ENCODE measurements around the gene DIDO1.
"Not testable (repeated sequence)": the region's sequence is repeated elsewhere in the genome, so short reads cannot be mapped to it uniquely, and the experiment has no call there.

DIDO1 gene

DNA sequence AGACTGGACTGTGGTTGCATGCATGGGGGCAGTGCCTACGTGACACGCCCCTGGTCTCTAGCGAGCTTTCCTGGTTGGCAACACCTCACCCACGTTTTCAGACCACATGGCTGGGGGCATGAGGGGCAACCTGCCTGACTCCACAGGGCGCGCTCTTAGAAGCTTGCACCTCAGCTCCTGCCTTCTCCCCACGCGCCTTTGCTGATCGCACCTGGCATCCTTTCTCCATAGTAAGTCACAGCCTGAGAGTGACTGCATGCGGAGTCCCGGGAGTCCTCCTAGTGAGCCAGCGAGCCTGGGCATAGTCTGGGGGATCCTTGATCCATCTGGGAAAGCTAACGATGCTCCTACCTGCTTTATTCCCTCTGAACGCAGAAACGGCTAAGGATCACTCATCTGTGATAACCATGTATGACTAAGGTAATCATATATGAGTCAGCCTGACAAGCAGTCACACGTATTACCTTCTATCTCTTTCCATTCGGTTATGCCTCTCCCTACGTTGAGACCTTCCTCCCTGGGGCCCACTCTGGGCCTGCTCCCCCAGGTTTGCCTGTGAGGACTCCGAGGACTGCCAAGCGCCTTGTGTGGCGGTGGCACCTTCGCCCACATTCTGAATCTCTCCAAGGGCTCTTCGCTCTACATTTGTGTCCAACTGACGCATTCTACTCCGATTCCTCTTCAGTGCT lies 69.2 kb downstream of the DIDO1 start:
- no peak for DNase-seq (ENCODE audit: low read depth in 2 of 2)

DNA sequence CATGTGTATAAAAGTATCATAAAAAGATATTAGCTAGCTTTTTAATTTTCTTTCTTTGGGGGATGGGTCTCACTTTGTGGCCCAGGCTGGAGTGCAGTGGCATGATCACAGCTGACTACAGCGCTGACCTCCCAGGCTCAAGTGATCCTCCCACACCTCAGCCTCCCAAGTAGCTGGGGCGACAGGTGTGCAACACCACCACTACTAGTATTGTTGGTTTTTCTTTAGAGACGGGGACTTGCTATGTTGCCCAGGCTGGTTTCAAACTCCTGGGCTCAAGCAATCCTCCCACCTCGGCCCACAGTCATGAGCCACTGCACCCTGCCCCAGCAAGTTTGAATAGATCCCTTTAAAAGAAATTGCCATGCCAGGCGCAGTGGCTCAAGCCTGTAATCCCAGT lies 71.2 kb downstream of the DIDO1 start:
- no peak for DNase-seq (ENCODE audit: low read depth in 2 of 2)

DNA sequence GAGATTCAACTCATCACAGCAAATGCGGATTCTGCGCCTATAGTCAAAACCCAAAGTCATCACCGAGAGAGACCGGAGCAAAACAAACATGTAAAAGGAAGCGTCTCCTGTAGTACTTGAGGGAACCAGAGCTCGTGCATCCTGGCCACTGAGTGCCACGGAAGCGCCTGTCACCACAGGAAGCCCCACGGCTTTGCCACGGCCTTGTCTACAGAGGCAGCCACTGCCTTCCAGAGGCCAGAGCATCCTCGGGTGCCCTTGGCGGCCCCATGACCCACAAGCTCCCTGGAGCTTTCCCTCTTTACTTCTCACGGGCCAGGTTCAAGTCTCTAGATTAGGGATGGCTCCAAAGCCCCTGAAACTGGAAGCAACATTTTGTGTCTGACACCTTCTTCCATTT lies 72.2 kb downstream of the DIDO1 start:
- no peak for DNase-seq (ENCODE audit: low read depth in 2 of 2)

DNA sequence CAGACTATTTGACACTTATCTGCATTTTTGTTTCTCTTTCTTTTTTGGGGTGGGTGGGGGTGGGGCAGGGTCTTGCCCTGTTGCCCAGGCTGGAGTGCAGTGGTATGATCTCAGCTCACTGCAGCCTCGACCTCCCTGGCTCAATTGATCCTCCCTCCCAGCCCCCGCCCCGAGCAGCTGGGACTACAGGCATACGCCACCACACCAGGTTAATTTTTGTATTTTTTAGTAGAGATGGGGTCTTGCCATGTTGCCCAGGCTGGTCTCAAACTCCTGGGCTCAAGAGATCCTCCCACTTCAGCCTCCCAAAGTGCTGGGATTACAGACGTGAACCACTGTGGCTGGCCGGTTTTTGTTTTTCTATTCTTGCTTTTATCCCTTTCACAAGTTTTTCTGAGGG lies 73.0 kb downstream of the DIDO1 start:
- not testable (repeated sequence) for DNase-seq (ENCODE audit: low read depth in 2 of 2)

DNA sequence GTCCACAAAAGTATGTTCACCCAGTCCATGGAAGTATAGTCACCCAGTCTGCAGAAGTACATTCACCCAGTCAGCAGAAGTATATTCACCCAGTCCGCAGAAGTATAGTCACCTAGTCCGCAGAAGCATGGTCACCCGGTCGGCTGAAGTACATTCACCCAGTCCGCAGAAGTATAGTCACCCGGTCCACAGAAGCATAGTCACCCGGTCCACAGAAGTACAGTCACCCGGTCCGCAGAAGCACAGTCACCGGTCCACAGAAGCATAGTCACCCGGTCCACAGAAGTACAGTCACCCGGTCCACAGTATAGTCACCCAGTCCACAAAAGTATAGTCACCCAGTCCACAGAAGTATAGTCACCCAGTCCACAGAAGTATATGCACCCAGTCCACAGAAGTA lies 73.5 kb downstream of the DIDO1 start:
- DNase-seq (ENCODE audit: low read depth in 2 of 2): no peak

DNA sequence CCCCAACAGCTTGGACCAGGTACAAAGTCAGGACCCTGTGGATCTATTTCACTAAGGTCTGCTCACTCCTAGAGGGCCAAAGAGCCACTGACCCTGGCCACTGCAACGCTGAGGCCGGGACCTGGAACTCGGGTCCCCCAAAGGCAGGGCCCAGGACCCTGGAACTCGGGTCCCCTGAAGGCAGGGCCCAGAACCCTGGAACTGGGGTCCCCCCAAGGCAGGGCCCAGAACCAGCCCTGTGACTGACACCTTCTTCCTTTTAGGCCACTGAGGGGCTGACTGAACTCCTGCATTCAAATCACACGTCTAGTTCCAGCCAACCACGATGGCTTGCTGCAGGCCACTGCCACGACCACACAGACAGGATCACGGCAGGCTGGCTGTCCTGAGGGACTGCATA lies 74.1 kb downstream of the DIDO1 start:
- DNase-seq (ENCODE audit: low read depth in 2 of 2): no peak

DNA sequence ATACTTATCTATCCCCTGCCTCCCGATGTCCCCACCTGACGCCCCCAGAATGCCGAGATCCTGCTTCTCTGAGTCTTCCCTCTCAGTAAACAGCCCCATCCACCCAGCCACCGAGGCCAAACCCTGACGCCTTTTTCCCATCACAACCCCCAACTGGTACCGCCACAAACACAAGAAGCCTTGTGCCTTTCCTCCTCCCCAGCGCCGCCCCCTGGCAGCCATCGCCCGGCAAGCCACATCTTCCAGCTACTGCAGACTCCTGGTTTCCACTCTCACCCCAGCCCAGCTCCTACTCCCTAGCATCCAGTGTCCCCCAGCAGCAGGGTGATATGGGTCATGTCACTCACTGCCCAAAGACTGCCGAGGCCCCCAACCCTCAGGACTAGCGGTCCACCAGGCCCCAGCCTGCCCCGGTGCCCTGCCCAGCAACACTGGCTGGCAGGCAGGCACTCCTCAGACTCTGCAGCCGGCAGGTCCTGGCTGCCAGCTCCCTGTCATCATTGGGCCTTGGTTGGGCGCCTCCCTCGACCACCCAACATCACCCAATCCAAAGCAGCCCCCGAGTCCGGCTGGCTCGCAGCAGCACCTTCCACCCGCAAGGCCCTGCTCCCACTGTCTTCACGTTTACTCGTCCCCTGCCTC lies 75.9 kb downstream of the DIDO1 start:
- no peak for DNase-seq (ENCODE audit: low read depth in 2 of 2)

DNA sequence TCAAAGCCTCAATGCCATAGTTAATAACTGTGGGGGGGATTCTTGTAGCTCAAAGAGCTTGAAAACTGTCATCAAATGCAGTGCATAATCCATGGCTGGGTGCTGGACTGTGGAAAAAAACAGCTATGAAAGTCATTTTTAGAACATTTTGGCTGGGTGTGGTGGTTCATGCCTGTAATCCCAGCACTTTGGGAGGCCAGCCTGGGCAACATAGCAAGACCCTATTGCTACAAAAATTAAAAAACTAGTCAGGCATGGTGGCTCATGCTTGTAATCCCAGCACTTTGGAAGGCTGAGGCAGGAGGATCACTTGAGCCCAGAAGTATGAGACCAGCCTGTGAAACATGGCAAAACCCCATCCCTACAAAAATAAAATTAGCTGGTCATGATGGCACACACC lies 76.9 kb downstream of the DIDO1 start:
- DNase-seq (ENCODE audit: low read depth in 2 of 2): no peak

DNA sequence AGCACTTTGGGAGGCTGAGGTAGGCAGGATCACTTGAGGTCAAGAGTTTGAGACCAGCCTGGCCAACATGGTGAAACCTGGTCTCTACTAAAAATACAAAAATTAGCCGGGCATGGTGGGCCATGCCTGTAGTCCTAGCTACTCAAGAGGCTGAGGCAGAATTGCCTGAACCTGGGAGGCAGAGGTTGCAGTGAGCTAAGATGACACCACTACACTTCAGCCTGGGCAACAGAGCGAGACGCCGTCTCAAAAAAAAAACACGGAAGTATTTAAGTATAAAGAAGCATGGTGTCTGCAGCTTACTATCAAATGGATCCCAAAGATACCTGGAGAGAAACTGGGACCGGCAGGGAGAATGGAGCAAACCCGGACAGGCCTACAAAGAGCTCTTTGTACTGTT lies 77.4 kb downstream of the DIDO1 start:
- not testable (repeated sequence) for DNase-seq (ENCODE audit: low read depth in 2 of 2)

DNA sequence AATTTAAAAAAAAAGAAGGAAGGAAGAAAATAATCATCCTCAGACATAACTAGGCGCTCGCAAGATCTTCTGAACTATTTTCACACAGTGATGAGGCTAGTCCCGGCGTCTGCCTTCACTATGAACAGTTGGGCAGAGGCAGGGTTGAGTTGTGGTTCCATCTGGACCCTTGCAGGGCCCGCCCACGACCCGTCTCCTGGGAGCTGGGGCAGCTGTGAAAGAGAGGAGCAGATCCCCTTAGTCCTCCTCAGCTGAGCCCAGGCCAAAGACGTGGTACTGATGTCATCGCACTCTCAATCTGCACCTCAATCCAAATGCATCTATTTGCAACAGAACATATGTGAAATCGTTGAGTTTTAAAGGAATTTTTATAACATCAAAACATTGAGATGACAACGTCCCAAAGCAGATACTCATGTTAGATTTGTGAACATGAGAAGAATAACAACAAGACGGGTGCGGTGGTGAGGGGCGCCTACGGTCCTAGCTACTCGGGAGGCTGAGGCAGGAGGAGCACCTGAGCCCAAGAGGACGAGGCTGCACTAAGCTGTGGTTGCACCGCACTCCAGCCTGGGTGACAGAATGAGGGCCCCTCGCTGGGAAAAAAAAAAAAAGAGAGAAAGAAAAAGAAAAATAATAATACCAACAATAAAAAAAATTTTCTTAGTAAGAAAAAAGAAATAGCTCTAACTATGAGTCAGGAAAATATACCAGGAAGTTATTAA lies 80.0 kb downstream of the DIDO1 start:
- no peak for DNase-seq (ENCODE audit: low read depth in 2 of 2)

DNA sequence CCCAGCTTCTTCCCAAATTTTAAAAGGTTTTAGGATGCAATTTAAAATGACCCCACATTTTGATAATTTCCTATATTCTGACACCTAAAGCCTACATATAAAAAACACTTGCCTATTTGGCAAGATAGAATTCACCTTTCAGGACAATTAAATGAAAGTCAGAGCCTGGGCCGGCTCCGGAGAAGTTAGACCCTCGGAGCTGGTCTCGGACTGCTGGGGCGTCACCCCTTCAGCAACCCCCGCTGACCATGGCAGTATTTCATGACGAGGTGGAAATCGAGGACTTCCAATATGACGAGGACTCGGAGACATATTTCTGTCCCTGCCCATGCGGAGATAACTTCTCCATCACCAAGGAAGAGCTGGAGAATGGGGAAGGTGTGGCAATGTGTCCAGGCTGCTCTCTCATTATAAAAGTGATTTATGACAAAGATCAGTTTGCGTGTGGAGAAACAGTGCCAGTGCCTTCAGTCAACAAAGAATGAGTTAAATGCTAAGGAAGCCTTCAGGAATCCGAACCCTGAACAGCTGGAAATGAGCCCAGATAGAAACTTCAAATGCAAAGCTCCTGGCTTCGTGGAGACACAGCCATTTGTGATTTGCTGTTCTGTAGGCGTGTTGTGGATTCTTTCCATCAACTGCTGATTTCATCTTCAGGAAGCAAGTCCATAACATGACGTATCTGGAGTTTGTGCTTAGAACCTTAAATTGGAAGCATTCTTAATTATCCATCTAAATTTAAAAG lies 80.7 kb downstream of the DIDO1 start:
- DNase-seq (ENCODE audit: low read depth in 2 of 2): no peak

DNA sequence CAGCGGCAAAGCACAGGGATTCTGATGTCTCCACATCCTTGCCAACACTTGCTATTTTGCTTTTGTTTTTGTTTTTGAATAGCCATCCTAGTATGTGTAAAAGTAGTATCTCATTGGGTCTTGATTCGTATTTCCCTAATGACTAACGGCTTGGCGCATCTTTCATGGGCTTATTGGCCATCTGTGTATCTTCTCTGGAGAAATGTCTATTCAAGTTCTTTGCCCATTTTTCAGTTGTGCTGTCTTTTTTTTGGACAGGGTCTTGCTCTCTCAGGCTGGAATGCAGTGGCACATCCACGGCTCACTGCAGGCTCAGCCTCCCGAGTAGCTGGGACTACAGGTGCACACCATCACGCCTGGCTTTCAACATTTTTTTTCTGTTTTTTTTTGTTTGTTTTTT lies 82.1 kb downstream of the DIDO1 start:
- DNase-seq (ENCODE audit: low read depth in 2 of 2): no peak

DNA sequence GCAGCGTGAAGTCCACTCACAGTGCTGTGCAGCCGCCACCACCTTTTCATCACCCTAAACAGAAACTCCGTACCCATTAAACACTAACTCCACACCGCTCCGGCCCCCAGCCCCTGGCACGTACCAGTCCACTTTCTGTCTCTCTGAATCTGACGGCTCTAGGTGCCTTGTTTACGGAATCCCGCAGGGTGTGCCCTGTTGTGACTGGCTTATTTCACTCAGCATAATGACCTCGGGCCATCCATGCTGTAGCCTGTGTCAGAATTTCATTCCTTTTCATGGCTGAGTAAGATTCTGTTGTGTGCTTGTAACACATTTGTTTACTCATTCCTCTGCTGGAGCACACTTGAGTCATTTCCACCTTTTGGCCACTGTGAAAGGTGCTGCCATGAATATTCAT lies 82.6 kb downstream of the DIDO1 start:
- DNase-seq (ENCODE audit: low read depth in 2 of 2): no peak

DNA sequence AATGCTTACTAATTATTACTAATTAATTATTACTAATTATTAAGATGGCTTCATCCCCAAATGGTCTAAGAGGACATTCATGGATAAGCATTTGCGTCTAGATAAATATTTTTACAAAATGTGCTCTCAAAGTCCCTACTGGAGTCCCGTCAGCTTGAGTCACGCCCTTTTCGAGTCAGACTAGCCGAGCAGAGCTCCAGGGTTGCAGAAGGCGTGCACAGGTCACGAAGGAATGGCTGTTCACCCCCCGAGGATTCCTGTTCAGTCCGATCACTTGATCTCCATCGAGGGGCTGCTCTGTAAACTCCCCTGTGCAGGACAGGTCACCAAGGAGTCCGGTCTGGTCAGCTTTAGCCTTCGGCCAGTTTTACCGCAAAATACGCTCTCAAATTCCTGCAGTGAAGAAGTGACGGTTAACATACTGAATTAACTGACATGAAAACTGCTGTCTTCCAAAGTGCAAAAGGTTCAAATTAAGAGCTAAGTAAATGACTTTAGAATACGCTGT lies 84.5 kb downstream of the DIDO1 start:
- DNase-seq (ENCODE audit: low read depth in 2 of 2): no peak

DNA sequence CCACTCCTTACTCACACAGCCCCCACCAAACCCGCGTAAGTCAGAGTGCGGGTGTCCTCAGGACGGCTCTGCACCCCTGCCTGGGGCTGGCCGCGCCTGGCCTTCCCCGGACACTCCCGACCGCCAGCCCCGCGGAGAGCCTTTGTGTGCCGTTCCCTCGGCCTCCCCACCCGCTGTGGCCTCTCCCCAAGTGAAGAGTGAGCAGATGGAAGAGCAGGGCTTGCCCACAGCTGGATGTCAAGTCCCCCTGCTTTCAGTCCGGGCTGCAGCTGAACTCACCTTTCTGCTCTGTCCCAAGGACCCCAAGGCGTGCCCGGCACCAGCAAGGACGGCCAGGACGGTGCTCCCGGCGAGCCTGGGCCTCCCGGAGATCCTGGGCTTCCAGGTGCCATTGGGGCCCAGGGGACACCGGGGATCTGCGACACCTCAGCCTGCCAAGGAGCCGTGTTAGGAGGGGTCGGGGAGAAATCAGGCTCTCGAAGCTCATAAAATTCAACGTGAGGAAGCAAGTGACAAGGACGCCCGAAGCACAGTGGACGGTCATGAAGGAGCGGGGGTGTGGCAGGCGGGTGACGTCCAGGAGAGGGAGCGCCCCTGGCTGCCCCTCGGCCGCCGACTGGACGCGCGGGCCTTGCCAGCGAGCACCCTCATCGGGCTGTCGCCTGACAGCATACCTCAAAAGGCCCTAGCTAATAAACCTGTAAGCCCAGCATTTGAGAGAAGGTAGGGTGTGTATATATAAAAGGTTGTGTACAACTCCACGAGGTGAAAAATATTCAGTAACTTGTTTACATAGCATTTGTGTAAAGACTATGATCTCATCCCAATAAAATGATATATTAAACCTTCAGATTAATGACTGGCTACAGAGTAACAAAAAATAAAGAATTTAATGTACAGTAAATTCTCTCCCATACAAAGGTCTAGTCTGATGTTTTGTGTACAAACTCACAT lies 85.8 kb downstream of the DIDO1 start:
- DNase-seq (ENCODE audit: low read depth in 2 of 2): no peak

DNA sequence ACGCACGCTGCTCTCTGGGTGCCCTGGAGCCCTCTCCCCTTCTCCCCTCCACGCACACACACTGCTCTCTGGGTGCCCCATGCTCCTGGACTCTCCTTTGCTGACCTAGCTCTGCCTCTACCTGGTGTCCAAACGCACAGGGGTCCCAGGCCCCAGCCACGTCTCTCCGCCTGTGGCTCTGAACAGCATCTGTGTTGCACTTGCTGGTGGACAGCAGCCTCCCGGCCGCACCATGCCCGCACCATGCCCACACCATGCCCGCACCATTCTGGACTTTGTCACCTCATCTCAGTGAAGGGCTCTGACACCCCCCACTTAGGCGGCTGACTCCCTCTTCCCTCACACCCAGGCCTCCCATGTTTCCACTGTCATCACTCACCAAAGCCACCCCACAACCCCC lies 86.5 kb downstream of the DIDO1 start:
- DNase-seq (ENCODE audit: low read depth in 2 of 2): no peak

DNA sequence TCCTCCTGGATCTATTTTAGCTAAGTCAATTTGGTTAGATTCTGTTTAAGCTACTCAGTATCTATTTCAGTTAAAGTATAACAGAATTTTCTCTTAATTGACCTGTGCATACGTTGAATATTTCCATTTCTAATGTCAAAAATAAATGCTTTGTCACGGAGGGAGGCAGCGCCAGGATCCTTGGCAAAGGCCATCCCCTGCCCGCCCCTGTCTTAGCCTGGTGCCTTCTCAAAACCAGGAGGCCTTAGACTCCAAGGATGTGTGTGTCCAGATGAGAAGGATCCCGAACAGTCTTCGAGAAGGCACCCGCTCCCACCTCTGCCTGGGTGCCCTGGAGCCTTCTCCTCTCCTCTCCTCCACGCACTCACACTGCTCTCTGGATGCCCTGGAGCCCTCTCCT lies 87.0 kb downstream of the DIDO1 start:
- no peak for DNase-seq (ENCODE audit: low read depth in 2 of 2)

DNA sequence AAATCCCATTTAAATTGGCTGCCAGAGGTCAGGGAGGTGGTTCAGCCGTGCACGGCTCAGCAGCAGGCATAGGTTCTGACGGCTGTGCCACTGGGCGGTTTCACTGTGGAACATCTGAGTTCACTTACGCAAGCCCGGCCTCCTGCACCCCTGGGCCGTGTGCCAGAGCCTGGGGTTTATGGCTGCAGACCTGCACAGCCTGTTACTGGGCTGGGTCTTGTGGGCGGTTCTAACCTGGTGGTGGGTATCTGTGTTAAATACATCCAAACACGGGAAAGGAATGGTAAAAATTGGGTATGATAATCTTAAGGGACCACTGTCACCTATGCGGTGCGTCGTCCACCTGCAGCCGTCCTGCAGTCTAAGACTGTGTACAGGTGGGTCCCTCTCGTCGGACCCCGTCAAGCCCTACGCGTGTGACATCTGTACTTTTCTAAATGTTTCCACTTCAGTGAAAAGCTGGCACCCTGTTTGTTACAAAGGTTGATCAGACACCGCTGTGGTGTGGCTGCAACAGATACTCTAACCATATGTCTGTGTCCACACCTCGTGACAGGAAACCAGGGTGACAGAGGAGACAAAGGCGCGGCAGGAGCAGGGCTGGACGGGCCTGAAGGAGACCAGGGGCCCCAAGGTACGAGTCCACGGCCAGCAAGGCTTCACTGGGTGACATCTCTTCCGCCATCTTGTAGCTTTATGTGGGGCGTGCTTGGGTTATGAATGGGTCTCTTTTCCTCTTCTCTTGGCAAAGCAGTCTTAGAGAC lies 88.0 kb downstream of the DIDO1 start:
- DNase-seq (ENCODE audit: low read depth in 2 of 2): no peak

DNA sequence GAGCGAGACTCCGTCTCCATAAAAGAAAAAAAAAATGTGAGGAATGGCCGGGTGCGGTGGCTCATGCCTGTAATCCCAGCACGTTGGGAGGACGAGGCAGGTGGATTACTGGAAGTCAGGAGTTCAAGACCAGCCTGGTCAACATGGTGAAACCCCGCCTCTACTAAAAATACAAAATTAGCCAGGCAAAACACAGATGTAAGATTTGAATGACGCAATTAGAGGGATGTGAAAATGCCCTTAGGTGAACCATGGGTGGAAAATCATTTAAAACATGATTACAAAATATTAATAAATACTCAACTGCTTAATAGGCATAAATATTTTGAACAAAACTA lies 88.5 kb downstream of the DIDO1 start:
- DNase-seq (ENCODE audit: low read depth in 2 of 2): no peak

DNA sequence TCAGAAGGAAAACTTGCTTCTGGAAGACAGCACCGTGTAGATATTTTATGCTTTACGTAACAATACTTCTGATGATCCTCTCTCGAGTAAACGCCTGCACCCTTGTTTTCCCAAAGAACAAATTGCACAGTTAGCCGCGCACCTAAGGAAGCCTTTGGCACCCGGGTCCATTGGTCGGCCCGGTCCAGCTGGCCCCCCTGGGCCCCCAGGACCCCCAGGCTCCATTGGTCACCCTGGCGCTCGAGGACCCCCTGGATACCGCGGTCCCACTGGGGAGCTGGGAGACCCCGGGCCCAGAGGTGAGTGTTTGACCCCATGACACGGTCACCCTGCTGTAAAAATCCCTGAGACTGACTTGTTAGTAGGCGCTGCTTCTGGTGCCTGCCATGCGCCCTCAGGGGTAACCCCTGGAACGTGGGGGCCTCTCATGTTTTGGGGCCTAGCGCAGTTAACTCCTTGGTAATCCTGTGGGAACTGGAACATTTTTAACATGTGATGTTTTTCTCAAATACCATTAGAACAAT lies 89.3 kb downstream of the DIDO1 start:
- no peak for DNase-seq (ENCODE audit: low read depth in 2 of 2)

Measured in stimulated activated CD8-positive, alpha-beta memory T cell treated with anti-CD3 and anti-CD28 coated beads, Interleukin-7, amount 100 ng/mL, for 1 hour (primary cell).